Endothelial cell of umbilical vein (primary cell): Measurements from ENCODE around the gene VMP1. TPM values are rescaled to one million over a fixed set of nuclear protein-coding genes. Genes with fewer than 3 reads are reported as not detected.

Experiments
- BruUV-seq: library from RNA; stranded (reverse); fragments of 400-500 nt; replicated peaks from 2 replicates; lab custom pipeline; 2021; lab: Mats Ljungman, UMichigan
- CTCF ChIA-PET: fragments of 300-600, 350-600 bp; sonication (Branson Sonifier 250); formaldehyde crosslinking; loops from one replicate; lab custom pipeline; 2021; ENCODE audit warnings: antibody characterized with exemption, inconsistent platforms; lab: Charles Lee
- POLR2A ChIA-PET: fragments of 300-600, 350-600 bp; sonication (Branson Sonifier 250); formaldehyde crosslinking; loops from one replicate; lab custom pipeline; 2021; ENCODE audit warnings: antibody characterized with exemption, inconsistent platforms; lab: Charles Lee
- DNase-seq: peaks from one replicate; pipeline ENCODE4 v3.0.0-alpha.2; 2011; ENCODE audit warnings: low read depth, low spot score
- FAIRE-seq: peaks from 2 replicates; lab custom pipeline; 2011; peaks lifted over from hg19 to GRCh38; lab: Jason Lieb, UNC
- H2AFZ ChIP-seq: 2 replicates; pipeline ENCODE4 v1.6.0; 2012; ENCODE audit warnings: low read depth, low read length, control low read depth, inconsistent platforms
- H3K27ac ChIP-seq: 2 replicates; pipeline ENCODE4 v1.5.1; 2011; ENCODE audit warnings: low read depth, mild to moderate bottlenecking, control low read depth, low read length, moderate library complexity; ENCODE audit not compliant: insufficient read depth
- H3K27me3 ChIP-seq, 2 experiments: 2 replicates each; pipeline versions ENCODE4 v1.6.0 to v1.6.1; 2011; ENCODE audit warnings: low read length in 2 of 2, mixed read lengths in 1 of 2; ENCODE audit not compliant: control insufficient read depth in 2 of 2, insufficient read depth in 2 of 2
- H3K36me3 ChIP-seq, 2 experiments: 2 replicates in 1 of 2; 3 replicates in 1 of 2; pipeline ENCODE4 v1.5.1; 2011; ENCODE audit warnings: low read length in 2 of 2, mild to moderate bottlenecking in 1 of 2, moderate library complexity in 1 of 2; ENCODE audit not compliant: control insufficient read depth in 2 of 2, insufficient read depth in 2 of 2; ENCODE audit errors: extremely low read depth in 1 of 2
- H3K4me1 ChIP-seq: 3 replicates; pipeline ENCODE4 v1.5.1; 2011; ENCODE audit warnings: mild to moderate bottlenecking, low read length; ENCODE audit not compliant: control insufficient read depth, insufficient read depth; ENCODE audit errors: extremely low read depth
- H3K4me2 ChIP-seq: 2 replicates; pipeline ENCODE4 v1.6.1; 2011; ENCODE audit warnings: low read length, control low read depth, mixed read lengths; ENCODE audit not compliant: insufficient read depth
- H3K4me3 ChIP-seq, 3 experiments: fragments of 200-600 bp in 1 of 3; sonication (generic), shearing (Covaris generic) in 1 of 3; replicated peaks in 1 of 3; 2 replicates each; pipeline ENCODE4 v1.5.1; 2011 to 2016; ENCODE audit warnings: control low read depth in 3 of 3, low read length in 3 of 3, mild to moderate bottlenecking in 2 of 3, inconsistent platforms in 1 of 3, low read depth in 1 of 3, moderate library complexity in 1 of 3; ENCODE audit not compliant: insufficient read depth in 1 of 3
- H3K79me2 ChIP-seq: 2 replicates; pipeline ENCODE4 v1.6.0; 2012; ENCODE audit warnings: low read length, inconsistent platforms; ENCODE audit not compliant: control insufficient read depth, insufficient read depth
- H3K9ac ChIP-seq: replicated peaks from 2 replicates; pipeline ENCODE3; 2011; ENCODE audit warnings: low read length, control low read depth; ENCODE audit not compliant: insufficient read depth; ENCODE audit errors: extremely low read depth
- H3K9me1 ChIP-seq: replicated peaks from 3 replicates; pipeline ENCODE4 v1.6.0; 2011; ENCODE audit warnings: mild to moderate bottlenecking, low read length; ENCODE audit not compliant: control insufficient read depth, insufficient read depth; ENCODE audit errors: extremely low read depth
- H3K9me3 ChIP-seq: replicated peaks from 2 replicates; pipeline ENCODE4 v1.5.1; 2012; ENCODE audit warnings: low read length, inconsistent platforms; ENCODE audit not compliant: control insufficient read depth, insufficient read depth
- H4K20me1 ChIP-seq: replicated peaks from 2 replicates; pipeline ENCODE3; 2011; ENCODE audit warnings: mild to moderate bottlenecking, low read length; ENCODE audit not compliant: control insufficient read depth, insufficient read depth; ENCODE audit errors: extremely low read depth
- EZH2 ChIP-seq: IDR thresholded peaks from 2 replicates; pipeline ENCODE4 v1.6.1; 2012; ENCODE audit warnings: borderline replicate concordance, low read depth, mild to moderate bottlenecking, moderate library complexity, low read length, inconsistent platforms; ENCODE audit not compliant: severe bottlenecking
- FOS ChIP-seq: IDR thresholded peaks from 2 replicates; pipeline ENCODE4 v1.6.1; 2011; ENCODE audit warnings: mild to moderate bottlenecking, low read length, moderate library complexity, borderline replicate concordance; ENCODE audit not compliant: insufficient read depth
- GATA2 ChIP-seq: IDR thresholded peaks from 2 replicates; pipeline ENCODE4 v1.7.0; 2011; ENCODE audit warnings: low read depth, mild to moderate bottlenecking, moderate library complexity, mixed read lengths, low read length; ENCODE audit not compliant: insufficient read length, insufficient read depth
- JUN ChIP-seq: IDR thresholded peaks from 2 replicates; pipeline ENCODE4 v1.6.1; 2011; ENCODE audit warnings: borderline replicate concordance, low read depth; ENCODE audit not compliant: insufficient read length, insufficient read depth
- MYC ChIP-seq: IDR thresholded peaks from one replicate; pipeline ENCODE4 v1.6.1; 2011; ENCODE audit warnings: mild to moderate bottlenecking, low read depth, low read length
- POLR2A ChIP-seq: IDR thresholded peaks from 2 replicates; pipeline ENCODE4 v1.6.1; 2012; ENCODE audit warnings: low read depth, mild to moderate bottlenecking, control low read depth, low read length
- POLR2AphosphoS5 ChIP-seq: IDR thresholded peaks from 2 replicates; pipeline ENCODE4 v1.6.1; 2012; ENCODE audit warnings: low read depth, mild to moderate bottlenecking, control low read depth, low read length, moderate library complexity; ENCODE audit not compliant: insufficient read depth
- dilution Hi-C: fragments of 300-500 bp; cut with MboI; formaldehyde crosslinking; loops from one replicate; pipeline ENCODE4 v1.15.0; 2019; ENCODE audit warnings: low sequenced_read_pairs; ENCODE audit not compliant: extremely low pct_ligation_motif_present
- intact Hi-C: fragments of 100-400 bp; cut with micrococcal nuclease; formaldehyde crosslinking; loops from one replicate; pipeline ENCODE4 v1.10.0; 2022
- polyA plus RNA-seq, 4 experiments: library from polyadenylated mRNA; depleted of rRNA in 3 of 4; stranded (reverse) in 3 of 4; unstranded in 1 of 4; fragments of >200 nt; gene quantifications; 2 replicates each; pipeline versions ENCODE4 v1.2.1 to v1.2.3, GENCODE V29; 2011 to 2012; ENCODE audit warnings: missing spikeins in 1 of 4
- total RNA-seq: library from RNA; stranded (reverse); gene quantifications from 2 replicates; pipeline ENCODE4 v1.2.3, GENCODE V29; 2021
- TF ChIP-seq, protein P1 (sequence below): IDR thresholded peaks from 2 replicates; pipeline ENCODE4 v1.6.1; 2011; ENCODE audit not compliant: insufficient read depth, insufficient read length
- TF ChIP-seq, protein P2 (sequence below), 2 donors: IDR thresholded peaks; 1 replicate in 1 of 2; 2 replicates in 1 of 2; pipeline ENCODE4 v1.5.1; 2011; ENCODE audit warnings: low read length in 2 of 2, mild to moderate bottlenecking in 2 of 2, moderate library complexity in 2 of 2, control low read depth in 1 of 2, inconsistent platforms in 1 of 2, low read depth in 1 of 2; ENCODE audit not compliant: insufficient read depth in 1 of 2; ENCODE audit errors: extremely low read depth in 1 of 2

Gene VMP1
- total and polyA plus RNA-seq, 2 donors (not counting 3 experiments of a cell fraction or from before 2014, with no cell fraction given): 138 to 270 TPM

DNA sequence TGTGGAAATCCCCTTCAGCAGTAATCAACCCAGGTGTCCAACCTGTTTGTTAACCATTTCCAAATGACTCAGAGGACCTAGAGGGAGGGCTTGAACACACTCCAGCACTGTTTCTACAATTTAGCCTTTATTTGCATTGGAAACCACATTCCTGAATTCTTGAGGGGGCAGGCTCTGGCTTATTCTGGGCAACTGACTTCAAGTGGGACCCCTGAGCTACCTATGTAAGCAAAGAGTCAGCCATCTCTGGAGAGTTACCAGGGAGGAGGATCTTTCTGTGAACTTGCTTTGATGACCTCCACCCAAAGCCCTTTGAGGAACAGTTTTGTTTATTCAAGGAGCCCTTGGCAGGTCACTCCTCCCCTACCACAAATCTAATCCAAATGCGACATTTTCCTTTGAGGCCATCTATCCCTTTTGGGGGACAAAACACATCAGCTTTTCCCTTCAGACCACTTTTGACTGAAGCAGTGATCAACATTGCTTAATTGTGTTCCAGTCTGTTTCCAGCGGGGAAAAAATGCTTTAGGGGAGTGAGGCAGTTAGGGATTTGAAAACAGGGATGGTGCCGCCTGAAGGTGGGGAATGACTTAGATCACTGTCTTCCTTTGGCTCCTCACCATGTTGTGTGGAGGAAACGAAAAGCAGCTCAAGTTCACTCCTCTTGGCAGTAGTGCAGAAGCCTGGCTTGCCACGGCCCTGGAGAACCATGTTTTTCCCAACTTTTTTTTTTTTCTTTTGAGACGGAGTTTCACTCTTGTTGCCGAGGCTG is 139.1 kb downstream of the VMP1 start:
- FAIRE-seq (no peak), DNase-seq (peak; percentile 74)
- H4K20me1 ChIP-seq: no peaks in the 10 kb centered on the region
- no peaks in the 10 kb centered on the region for H3K27me3 ChIP-seq
- H3K79me2 ChIP-seq: no peaks in the 10 kb centered on the region
- ChIA-PET CTCF (interaction anchor here (0.9 to 6.4 kb wide), 4 partner anchors 13 to 101 kb away, joined by 3 to 55 read pairs (median 32); no protein-coding TSS in a partner anchor), POLR2A (interaction anchor here (0.6 to 12.6 kb wide), 7 partner anchors 9 to 96 kb away, joined by 3 to 224 read pairs (median 6); no protein-coding TSS in a partner anchor)
- H3K27ac ChIP-seq: peak overlapping the region; percentile 10
- intact Hi-C loops: no loop called here
- no peak for TF ChIP-seq EZH2
- TF ChIP-seq JUN: peak; percentile 16
- TF ChIP-seq, protein P1, sequence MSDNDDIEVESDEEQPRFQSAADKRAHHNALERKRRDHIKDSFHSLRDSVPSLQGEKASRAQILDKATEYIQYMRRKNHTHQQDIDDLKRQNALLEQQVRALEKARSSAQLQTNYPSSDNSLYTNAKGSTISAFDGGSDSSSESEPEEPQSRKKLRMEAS: no peak
- no peak overlapping the region for H3K9ac ChIP-seq
- no peak overlapping the region for H3K4me2 ChIP-seq
- H3K9me1 ChIP-seq: no peaks in the 10 kb centered on the region
- H3K36me3 ChIP-seq: no peaks in the 10 kb centered on the region
- H3K9me3 ChIP-seq: no peaks in the 10 kb centered on the region
- no peak overlapping the region for H3K4me3 ChIP-seq
- dilution Hi-C loops: no loop called here
- H2AFZ ChIP-seq: no peak overlapping the region
- no TSS peak for BruUV-seq
- peaks cover 10% of the 10 kb centered on the region for H3K4me1 ChIP-seq

DNA sequence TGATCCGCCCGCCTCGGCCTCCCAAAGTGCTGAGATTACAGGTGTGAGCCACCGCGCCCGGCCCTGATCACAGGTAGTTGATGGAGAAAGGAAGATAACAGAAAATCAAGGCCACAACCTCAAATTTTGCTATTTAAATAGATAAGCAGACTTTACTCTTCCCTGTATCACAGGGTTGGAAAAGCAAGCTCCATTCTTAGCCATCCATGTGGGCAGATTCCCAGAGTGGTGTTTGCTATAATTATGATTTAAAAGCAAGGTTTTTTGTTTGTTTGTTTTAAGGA is 140.9 kb downstream of the VMP1 start:
- no peak for DNase-seq
- H3K27ac ChIP-seq: no peak overlapping the region
- no peaks in the 10 kb centered on the region for H4K20me1 ChIP-seq
- no peak overlapping the region for H3K4me3 ChIP-seq
- H3K4me2 ChIP-seq: no peak overlapping the region
- CTCF ChIA-PET: interaction anchor here (5.7 to 6.4 kb wide), 2 partner anchors 11 to 95 kb away, joined by 55 read pairs; no protein-coding TSS in a partner anchor
- no peak for FAIRE-seq
- no peak overlapping the region for H2AFZ ChIP-seq
- H3K79me2 ChIP-seq: no peaks in the 10 kb centered on the region
- POLR2A ChIA-PET: no interaction called here
- no peaks in the 10 kb centered on the region for H3K36me3 ChIP-seq
- no TSS peak for BruUV-seq
- dilution Hi-C loops: no loop called here
- no peaks in the 10 kb centered on the region for H3K9me3 ChIP-seq
- H3K9me1 ChIP-seq: no peaks in the 10 kb centered on the region
- no peak for TF ChIP-seq GATA2
- TF ChIP-seq, protein P2, sequence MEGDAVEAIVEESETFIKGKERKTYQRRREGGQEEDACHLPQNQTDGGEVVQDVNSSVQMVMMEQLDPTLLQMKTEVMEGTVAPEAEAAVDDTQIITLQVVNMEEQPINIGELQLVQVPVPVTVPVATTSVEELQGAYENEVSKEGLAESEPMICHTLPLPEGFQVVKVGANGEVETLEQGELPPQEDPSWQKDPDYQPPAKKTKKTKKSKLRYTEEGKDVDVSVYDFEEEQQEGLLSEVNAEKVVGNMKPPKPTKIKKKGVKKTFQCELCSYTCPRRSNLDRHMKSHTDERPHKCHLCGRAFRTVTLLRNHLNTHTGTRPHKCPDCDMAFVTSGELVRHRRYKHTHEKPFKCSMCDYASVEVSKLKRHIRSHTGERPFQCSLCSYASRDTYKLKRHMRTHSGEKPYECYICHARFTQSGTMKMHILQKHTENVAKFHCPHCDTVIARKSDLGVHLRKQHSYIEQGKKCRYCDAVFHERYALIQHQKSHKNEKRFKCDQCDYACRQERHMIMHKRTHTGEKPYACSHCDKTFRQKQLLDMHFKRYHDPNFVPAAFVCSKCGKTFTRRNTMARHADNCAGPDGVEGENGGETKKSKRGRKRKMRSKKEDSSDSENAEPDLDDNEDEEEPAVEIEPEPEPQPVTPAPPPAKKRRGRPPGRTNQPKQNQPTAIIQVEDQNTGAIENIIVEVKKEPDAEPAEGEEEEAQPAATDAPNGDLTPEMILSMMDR (IDR thresholded peaks at IDR 0.05; ENCODE audit: extremely low read depth in 1 of 2, insufficient read depth in 1 of 2, low read depth in 1 of 2, low read length in 2 of 2): no peak
- no peak for TF ChIP-seq FOS
- TF ChIP-seq, protein P1: no peak
- no peak for TF ChIP-seq JUN
- TF ChIP-seq POLR2AphosphoS5: no peak
- TF ChIP-seq MYC: no peak
- no peak for TF ChIP-seq EZH2
- TF ChIP-seq POLR2A: no peak
- peaks cover 17% of the 10 kb centered on the region for H3K4me1 ChIP-seq
- H3K9ac ChIP-seq: no peak overlapping the region
- no peaks in the 10 kb centered on the region for H3K27me3 ChIP-seq
- intact Hi-C loops: no loop called here
